ENCODE measurements around the gene DCHS1.
A peak's percentile ranks its signal among the peaks of the same experiment; 100 is the strongest.

DCHS1 gene

GRCh38 chr11:6607190-6607795, 48.3 kb downstream of the DCHS1 start:
- Histone ChIP-seq H3K4me1 (ENCODE audit: control insufficient read depth in 1 of 2, insufficient read depth in 2 of 2, low read length in 2 of 2) (peaks cover 36 to 72% of the 10 kb centered on the region in 2 donors), H3K4me3 (ENCODE audit: low read depth in 1 of 2, low read length in 2 of 2) (peak overlapping the region; percentile 24 to 26), H3K36me3 (ENCODE audit: control insufficient read depth in 1 of 2, insufficient read depth in 2 of 2, low read length in 2 of 2) (peaks cover 36 to 38% of the 10 kb centered on the region in 2 donors), H3K27me3 (ENCODE audit: low read depth, low read length) (no peaks in the 10 kb centered on the region), H3K9me3 (ENCODE audit: control insufficient read depth in 1 of 2, low read length in 2 of 2) (no peaks in the 10 kb centered on the region), H3K27ac (ENCODE audit: low read length) (peak overlapping the region; percentile 98)

DNA sequence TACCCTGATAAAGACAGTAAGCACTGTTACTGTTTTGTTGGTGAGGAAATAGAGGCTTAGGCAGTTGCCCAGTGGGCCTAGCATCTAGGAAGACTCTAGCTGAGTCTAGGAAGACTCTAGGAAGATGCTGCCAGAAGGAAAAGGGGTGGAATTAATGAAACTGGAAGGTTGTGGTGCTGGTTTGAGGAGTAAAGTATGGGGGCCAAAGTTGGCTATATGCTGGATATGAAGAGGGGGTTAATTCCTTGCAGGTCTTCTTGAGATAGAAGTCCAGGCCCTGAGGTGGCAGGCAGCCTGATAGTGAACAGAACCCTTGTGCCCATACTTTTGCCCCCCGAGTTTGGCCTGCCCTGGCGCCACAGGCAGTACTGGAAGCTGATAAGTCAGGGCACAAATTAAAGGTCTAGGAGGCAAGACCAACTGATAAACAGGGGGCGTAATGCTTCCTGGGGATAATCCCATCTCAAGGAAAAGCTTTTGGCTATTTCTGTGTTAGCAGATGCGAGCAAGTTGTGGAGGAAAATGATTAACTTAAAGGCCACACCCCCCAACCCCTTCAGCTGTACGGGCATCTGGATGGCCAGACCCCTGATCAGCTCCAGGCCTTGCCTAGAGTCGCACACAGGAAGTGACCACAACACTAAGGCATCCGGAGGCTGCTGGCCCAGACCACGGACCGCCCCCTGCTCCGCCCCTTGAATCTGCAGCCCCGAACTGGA, 49.0 kb downstream of the DCHS1 start:
- Histone ChIP-seq H3K4me1 (ENCODE audit: control insufficient read depth in 1 of 2, insufficient read depth in 2 of 2, low read length in 2 of 2) (peaks cover 43 to 79% of the 10 kb centered on the region in 2 donors), H3K9me3 (ENCODE audit: control insufficient read depth in 1 of 2, low read length in 2 of 2) (no peaks in the 10 kb centered on the region), H3K27ac (ENCODE audit: low read length) (peak overlapping the region; percentile 98), H3K4me3 (ENCODE audit: low read depth in 1 of 2, low read length in 2 of 2) (peak overlapping the region; percentile 58 to 98), H3K36me3 (ENCODE audit: control insufficient read depth in 1 of 2, insufficient read depth in 2 of 2, low read length in 2 of 2) (peaks cover 37 to 38% of the 10 kb centered on the region in 2 donors), H3K27me3 (ENCODE audit: low read depth, low read length) (no peaks in the 10 kb centered on the region)

DNA sequence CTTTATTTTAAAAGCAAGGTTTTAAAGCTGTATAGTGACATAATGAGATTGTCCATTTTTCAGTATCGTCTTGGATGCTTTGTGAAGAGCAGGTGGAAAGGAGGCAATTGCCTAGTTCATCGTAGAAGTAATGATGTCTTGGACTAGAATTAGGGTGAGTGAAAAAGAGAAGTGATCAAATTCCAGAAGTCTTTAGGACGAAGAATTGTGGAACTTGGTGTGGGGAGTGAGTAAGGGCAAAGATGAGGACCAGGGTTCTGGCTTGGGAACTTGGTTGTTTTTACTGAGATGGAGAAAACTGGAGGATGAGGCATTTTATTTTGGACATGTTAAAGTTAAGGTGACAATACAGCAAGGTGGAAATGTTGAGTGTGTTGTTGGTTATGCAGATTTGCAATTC, 50.8 kb downstream of the DCHS1 start:
- peak overlapping the region; percentile 95 to 98 for H3K4me3 ChIP-seq (ENCODE audit: low read depth in 1 of 2, low read length in 2 of 2)
- H3K27ac ChIP-seq (ENCODE audit: low read length), result peak overlapping the region; percentile 98
- peaks cover 39 to 74% of the 10 kb centered on the region in 2 donors for H3K4me1 ChIP-seq (ENCODE audit: control insufficient read depth in 1 of 2, insufficient read depth in 2 of 2, low read length in 2 of 2)
- H3K36me3 ChIP-seq (ENCODE audit: control insufficient read depth in 1 of 2, insufficient read depth in 2 of 2, low read length in 2 of 2), result peaks cover 39 to 40% of the 10 kb centered on the region in 2 donors
- no peaks in the 10 kb centered on the region for H3K27me3 ChIP-seq (ENCODE audit: low read depth, low read length)
- H3K9me3 ChIP-seq (ENCODE audit: control insufficient read depth in 1 of 2, low read length in 2 of 2), result no peaks in the 10 kb centered on the region

GRCh38 chr11:6604081-6604626, 51.5 kb downstream of the DCHS1 start:
- Histone ChIP-seq H3K4me1 (ENCODE audit: control insufficient read depth in 1 of 2, insufficient read depth in 2 of 2, low read length in 2 of 2) (peaks cover 39 to 68% of the 10 kb centered on the region in 2 donors), H3K36me3 (ENCODE audit: control insufficient read depth in 1 of 2, insufficient read depth in 2 of 2, low read length in 2 of 2) (peaks cover 39 to 40% of the 10 kb centered on the region in 2 donors), H3K9me3 (ENCODE audit: control insufficient read depth in 1 of 2, low read length in 2 of 2) (no peaks in the 10 kb centered on the region), H3K27me3 (ENCODE audit: low read depth, low read length) (no peaks in the 10 kb centered on the region), H3K4me3 (ENCODE audit: low read depth in 1 of 2, low read length in 2 of 2) (peak overlapping the region; percentile 95 to 98), H3K27ac (ENCODE audit: low read length) (peak overlapping the region; percentile 98)

GRCh38 chr11:6603287-6604080, 52.1 kb downstream of the DCHS1 start, which contains the start of the genes ILK and RRP8:
Gene ILK (plus strand): TSS chr11:6603774. CDS start chr11:6604272, 498 bp downstream.
Gene RRP8 (minus strand): TSS chr11:6603616. CDS start chr11:6603502, 114 bp downstream.
- Histone ChIP-seq H3K4me3 (ENCODE audit: low read depth in 1 of 2, low read length in 2 of 2) (peak within 1 kb of the TSS; percentile 95 to 98), H3K27me3 (ENCODE audit: low read depth, low read length) (no peaks in the 10 kb centered on the region), H3K9me3 (ENCODE audit: control insufficient read depth in 1 of 2, low read length in 2 of 2) (no peaks in the 10 kb centered on the region), H3K27ac (ENCODE audit: low read length) (peak within 1 kb of the TSS; percentile 98), H3K36me3 (ENCODE audit: control insufficient read depth in 1 of 2, insufficient read depth in 2 of 2, low read length in 2 of 2) (peaks cover 38 to 39% of the 10 kb centered on the region in 2 donors), H3K4me1 (ENCODE audit: control insufficient read depth in 1 of 2, insufficient read depth in 2 of 2, low read length in 2 of 2) (peaks cover 36 to 61% of the 10 kb centered on the region in 2 donors)

- Histone ChIP-seq H3K4me1 (ENCODE audit: control insufficient read depth in 1 of 2, insufficient read depth in 2 of 2, low read length in 2 of 2) (peaks cover 25 to 55% of the 10 kb centered on the region in 2 donors), H3K36me3 (ENCODE audit: control insufficient read depth in 1 of 2, insufficient read depth in 2 of 2, low read length in 2 of 2) (peaks cover 32 to 33% of the 10 kb centered on the region in 2 donors), H3K27ac (ENCODE audit: low read length) (peak overlapping the region; percentile 94), H3K9me3 (ENCODE audit: control insufficient read depth in 1 of 2, low read length in 2 of 2) (no peaks in the 10 kb centered on the region), H3K27me3 (ENCODE audit: low read depth, low read length) (no peaks in the 10 kb centered on the region), H3K4me3 (ENCODE audit: low read depth in 1 of 2, low read length in 2 of 2) (peak overlapping the region; percentile 95 to 98)
These were observed 53.3 kb downstream of the DCHS1 start for GRCh38 chr11:6602096-6602940.

GRCh38 chr11:6601041-6601461, 54.6 kb downstream of the DCHS1 start:
- H3K4me1 ChIP-seq (ENCODE audit: control insufficient read depth in 1 of 2, insufficient read depth in 2 of 2, low read length in 2 of 2), result peaks cover 16 to 53% of the 10 kb centered on the region in 2 donors

DNA sequence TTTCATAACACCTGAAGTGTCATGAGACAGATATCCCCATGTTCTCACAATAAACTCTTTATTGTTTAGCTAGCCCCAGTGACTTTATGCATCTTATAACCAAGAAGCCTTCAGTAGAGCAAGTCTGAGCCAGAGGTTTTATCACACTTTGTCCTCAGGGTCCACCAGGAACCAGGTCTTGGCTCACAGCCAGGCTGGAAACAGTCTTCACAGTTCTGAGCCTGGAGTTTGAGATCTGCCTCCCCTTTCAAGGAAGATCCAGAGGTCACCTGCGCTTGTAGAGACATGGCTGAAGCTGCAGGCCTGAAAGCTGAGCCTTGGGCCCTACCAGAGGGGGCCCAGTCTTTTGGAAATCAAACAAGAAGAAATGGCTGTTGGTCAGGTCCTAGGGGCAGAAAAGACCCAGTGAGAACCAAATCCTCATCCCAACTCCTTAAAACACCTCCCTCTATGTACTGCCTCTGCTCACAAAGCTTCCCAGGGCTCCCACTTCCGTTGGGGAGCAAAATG, 55.7 kb downstream of the DCHS1 start:
- H3K36me3 ChIP-seq (ENCODE audit: control insufficient read depth in 1 of 2, insufficient read depth in 2 of 2, low read length in 2 of 2), result peaks cover 32 to 44% of the 10 kb centered on the region in 2 donors
- peaks cover 14 to 48% of the 10 kb centered on the region in 2 donors for H3K4me1 ChIP-seq (ENCODE audit: control insufficient read depth in 1 of 2, insufficient read depth in 2 of 2, low read length in 2 of 2)
- H3K27me3 ChIP-seq (ENCODE audit: low read depth, low read length), result no peaks in the 10 kb centered on the region
- no peak overlapping the region for H3K27ac ChIP-seq (ENCODE audit: low read length)
- no peaks in the 10 kb centered on the region for H3K9me3 ChIP-seq (ENCODE audit: control insufficient read depth in 1 of 2, low read length in 2 of 2)
- H3K4me3 ChIP-seq (ENCODE audit: low read depth in 1 of 2, low read length in 2 of 2), result no peak overlapping the region

More at GRCh38 chr11:6601041-6601461, 54.6 kb downstream of the DCHS1 start:
- peaks cover 32 to 39% of the 10 kb centered on the region in 2 donors for H3K36me3 ChIP-seq (ENCODE audit: control insufficient read depth in 1 of 2, insufficient read depth in 2 of 2, low read length in 2 of 2)
- no peak overlapping the region for H3K27ac ChIP-seq (ENCODE audit: low read length)
- no peaks in the 10 kb centered on the region for H3K27me3 ChIP-seq (ENCODE audit: low read depth, low read length)
- no peak overlapping the region for H3K4me3 ChIP-seq (ENCODE audit: low read depth in 1 of 2, low read length in 2 of 2)
- no peaks in the 10 kb centered on the region for H3K9me3 ChIP-seq (ENCODE audit: control insufficient read depth in 1 of 2, low read length in 2 of 2)

GRCh38 chr11:6599449-6599848, 56.2 kb downstream of the DCHS1 start:
- Histone ChIP-seq H3K27me3 (ENCODE audit: low read depth, low read length) (no peaks in the 10 kb centered on the region), H3K9me3 (ENCODE audit: control insufficient read depth in 1 of 2, low read length in 2 of 2) (no peaks in the 10 kb centered on the region), H3K4me1 (ENCODE audit: control insufficient read depth in 1 of 2, insufficient read depth in 2 of 2, low read length in 2 of 2) (peaks cover 10 to 45% of the 10 kb centered on the region in 2 donors), H3K27ac (ENCODE audit: low read length) (no peak overlapping the region), H3K36me3 (ENCODE audit: control insufficient read depth in 1 of 2, insufficient read depth in 2 of 2, low read length in 2 of 2) (peaks cover 33 to 46% of the 10 kb centered on the region in 2 donors), H3K4me3 (ENCODE audit: low read depth in 1 of 2, low read length in 2 of 2) (no peak overlapping the region)

DNA sequence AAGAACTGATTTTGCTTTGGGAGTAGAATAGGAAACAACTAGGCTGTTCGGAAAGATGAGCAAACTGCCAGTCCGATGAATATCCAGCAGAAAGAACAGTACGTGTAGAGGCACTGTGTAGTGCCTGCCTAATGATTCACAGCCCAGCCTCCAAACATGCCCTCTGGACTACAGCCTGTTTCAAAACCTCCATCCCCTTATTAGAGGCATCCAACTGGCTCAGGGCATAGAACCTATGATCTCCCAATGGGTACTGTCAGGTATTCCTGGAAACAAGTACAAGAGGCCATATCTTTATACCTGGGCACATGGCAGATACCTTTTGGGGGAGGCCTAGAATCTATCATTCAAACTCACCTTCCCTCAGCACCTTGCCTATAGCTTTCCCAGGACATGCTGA, 57.1 kb downstream of the DCHS1 start:
- Histone ChIP-seq H3K9me3 (ENCODE audit: control insufficient read depth in 1 of 2, low read length in 2 of 2) (no peaks in the 10 kb centered on the region), H3K27ac (ENCODE audit: low read length) (no peak overlapping the region), H3K27me3 (ENCODE audit: low read depth, low read length) (no peaks in the 10 kb centered on the region), H3K4me3 (ENCODE audit: low read depth in 1 of 2, low read length in 2 of 2) (no peak overlapping the region), H3K36me3 (ENCODE audit: control insufficient read depth in 1 of 2, insufficient read depth in 2 of 2, low read length in 2 of 2) (peaks cover 38 to 53% of the 10 kb centered on the region in 2 donors), H3K4me1 (ENCODE audit: control insufficient read depth in 1 of 2, insufficient read depth in 2 of 2, low read length in 2 of 2) (peaks cover 10 to 45% of the 10 kb centered on the region in 2 donors)
